H9 (cell line): ENCODE data around the gene SCAMP3. TPM values are rescaled to one million over a fixed set of nuclear protein-coding genes. Genes with fewer than 3 reads are reported as not detected.

Experiments
- DNase-seq: peaks from one replicate; pipeline ENCODE4 v3.0.0-alpha.2; 2017
- H2AFZ ChIP-seq: one replicate; pipeline ENCODE4 v1.6.1; 2013; ENCODE audit warnings: mild to moderate bottlenecking, low read length, control low read depth, moderate library complexity
- H2AK5ac ChIP-seq: 2 replicates; pipeline ENCODE4 v1.6.1; 2013; ENCODE audit warnings: low read length, control low read depth, mixed read lengths; ENCODE audit not compliant: insufficient read length
- H2BK120ac ChIP-seq: one replicate; pipeline ENCODE4 v1.6.1; 2013; ENCODE audit warnings: low read depth, mild to moderate bottlenecking, low read length, control low read depth, inconsistent platforms; ENCODE audit not compliant: poor library complexity, severe bottlenecking
- H2BK12ac ChIP-seq: 2 replicates; pipeline ENCODE4 v1.6.1; 2013; ENCODE audit warnings: low read length, control low read depth, mixed read lengths, low read depth; ENCODE audit not compliant: insufficient read length
- H2BK15ac ChIP-seq: 2 replicates; pipeline ENCODE4 v1.6.1; 2013; ENCODE audit warnings: low read depth, low read length, control low read depth
- H2BK20ac ChIP-seq: one replicate; pipeline ENCODE4 v1.6.1; 2013; ENCODE audit warnings: low read depth, mild to moderate bottlenecking, low read length, control low read depth, inconsistent platforms; ENCODE audit not compliant: poor library complexity, severe bottlenecking
- H2BK5ac ChIP-seq: 2 replicates; pipeline ENCODE4 v1.6.1; 2013; ENCODE audit warnings: low read length, control low read depth, mixed read lengths; ENCODE audit not compliant: insufficient read length
- H3K14ac ChIP-seq: 2 replicates; pipeline ENCODE4 v1.6.1; 2013; ENCODE audit warnings: low read length, control low read depth; ENCODE audit not compliant: insufficient read depth
- H3K18ac ChIP-seq: 2 replicates; pipeline ENCODE4 v1.6.1; 2013; ENCODE audit warnings: low read depth, mild to moderate bottlenecking, mixed read lengths, low read length, control low read depth; ENCODE audit not compliant: insufficient read length
- H3K23ac ChIP-seq: 2 replicates; pipeline ENCODE4 v1.6.1; 2013; ENCODE audit warnings: low read length, control low read depth, mixed read lengths, low read depth; ENCODE audit not compliant: insufficient read length
- H3K23me2 ChIP-seq: 2 replicates; pipeline ENCODE4 v1.6.1; 2013; ENCODE audit warnings: low read depth, mild to moderate bottlenecking, mixed read lengths, low read length, control low read depth; ENCODE audit not compliant: insufficient read length, poor library complexity, severe bottlenecking
- H3K27ac ChIP-seq: 2 replicates; pipeline ENCODE4 v1.5.1; 2013; ENCODE audit warnings: low read length, control low read depth, mixed read lengths, low read depth; ENCODE audit not compliant: insufficient read length
- H3K27me3 ChIP-seq: 2 replicates; pipeline ENCODE4 v1.6.1; 2013; ENCODE audit warnings: low read length, control low read depth, inconsistent platforms; ENCODE audit not compliant: insufficient read depth
- H3K4ac ChIP-seq: 2 replicates; pipeline ENCODE4 v1.6.1; 2013; ENCODE audit warnings: low read depth, mild to moderate bottlenecking, control low read depth, inconsistent platforms, low read length, moderate library complexity
- H3K4me1 ChIP-seq: 2 replicates; pipeline ENCODE4 v1.6.1; 2013; ENCODE audit warnings: low read length, control low read depth, inconsistent platforms; ENCODE audit not compliant: insufficient read depth
- H3K4me2 ChIP-seq: 2 replicates; pipeline ENCODE4 v1.6.1; 2013; ENCODE audit warnings: low read length, control low read depth, mixed read lengths; ENCODE audit not compliant: insufficient read length, insufficient read depth
- H3K56ac ChIP-seq: 2 replicates; pipeline ENCODE4 v1.6.1; 2013; ENCODE audit warnings: low read depth, mild to moderate bottlenecking, mixed read lengths, low read length, control low read depth; ENCODE audit not compliant: insufficient read length
- H3K79me1 ChIP-seq: 2 replicates; pipeline ENCODE4 v1.6.1; 2013; ENCODE audit warnings: low read depth, mild to moderate bottlenecking, moderate library complexity, low read length, control low read depth, inconsistent platforms; ENCODE audit not compliant: insufficient read depth, poor library complexity, severe bottlenecking
- H3K79me2 ChIP-seq: 2 replicates; pipeline ENCODE4 v1.6.1; 2013; ENCODE audit warnings: low read length, control low read depth, inconsistent platforms; ENCODE audit not compliant: insufficient read depth
- H3K9ac ChIP-seq: 2 replicates; pipeline ENCODE4 v1.6.1; 2013; ENCODE audit warnings: low read length, control low read depth, mixed read lengths; ENCODE audit not compliant: insufficient read length; ENCODE audit errors: extremely low read depth
- H3K9me3 ChIP-seq: one replicate; pipeline ENCODE4 v1.6.1; 2013; ENCODE audit warnings: low read depth, low read length, inconsistent platforms; ENCODE audit not compliant: control insufficient read depth
- H3T11ph ChIP-seq: one replicate; pipeline ENCODE4 v1.6.1; 2013; ENCODE audit warnings: mild to moderate bottlenecking, low read length, control low read depth, inconsistent platforms
- H4K20me1 ChIP-seq: one replicate; pipeline ENCODE4 v1.6.1; 2013; ENCODE audit not compliant: control insufficient read depth, insufficient read length, insufficient read depth
- H4K5ac ChIP-seq: 2 replicates; pipeline ENCODE4 v1.6.1; 2013; ENCODE audit warnings: low read depth, mild to moderate bottlenecking, mixed read lengths, low read length, control low read depth; ENCODE audit not compliant: insufficient read length
- H4K8ac ChIP-seq: replicated peaks from 2 replicates; pipeline ENCODE4 v1.6.1; 2013; ENCODE audit warnings: low read length, control low read depth, mixed read lengths, low read depth; ENCODE audit not compliant: insufficient read length
- H4K91ac ChIP-seq: 2 replicates; pipeline ENCODE4 v1.6.1; 2013; ENCODE audit warnings: low read depth, mild to moderate bottlenecking, moderate library complexity, mixed read lengths, low read length, control low read depth; ENCODE audit not compliant: insufficient read length
- H3K27ac Mint-ChIP-seq, 3 experiments: 2 replicates in 2 of 3; 3 replicates in 1 of 3; pipeline ENCODE4 v1.8.0; 2020 to 2021; ENCODE audit warnings: mixed read lengths in 3 of 3, mild to moderate bottlenecking in 1 of 3, moderate library complexity in 1 of 3
- H3K27me3 Mint-ChIP-seq: 2 replicates; pipeline ENCODE4 v1.8.0; 2021; ENCODE audit warnings: low read depth, mild to moderate bottlenecking, moderate library complexity, mixed read lengths
- H3K36me3 Mint-ChIP-seq, 3 experiments: 2 replicates in 2 of 3; 3 replicates in 1 of 3; pipeline ENCODE4 v1.8.0; 2020 to 2021; ENCODE audit warnings: low read depth in 3 of 3, mixed read lengths in 3 of 3; ENCODE audit not compliant: insufficient read depth in 1 of 3
- H3K4me1 Mint-ChIP-seq, 2 experiments: 2 replicates each; pipeline ENCODE4 v1.8.0; 2020; ENCODE audit warnings: mixed read lengths in 2 of 2
- H3K4me3 Mint-ChIP-seq, 2 experiments: 2 replicates in 1 of 2; 3 replicates in 1 of 2; pipeline ENCODE4 v1.8.0; 2020 to 2021; ENCODE audit warnings: mild to moderate bottlenecking in 2 of 2, mixed read lengths in 2 of 2, moderate library complexity in 1 of 2
- H3K9me3 Mint-ChIP-seq, 2 experiments: 2 replicates in 1 of 2; 3 replicates in 1 of 2; pipeline ENCODE4 v1.8.0; 2020; ENCODE audit warnings: mild to moderate bottlenecking in 2 of 2, mixed read lengths in 2 of 2, moderate library complexity in 1 of 2
- CTCF ChIP-seq: fragments of 200-600 bp; sonication (generic); conservative IDR thresholded peaks from 3 replicates; pipeline ENCODE4 v1.8.0; 2021; ENCODE audit warnings: antibody characterized with exemption, mild to moderate bottlenecking
- WGBS: extraction: QIAGEN DNeasy Blood & Tissue Kit; methylation state at CpG from one replicate; pipeline ENCODE4 v1.1.7; 2013; ENCODE audit warnings: missing lambda C conversion rate, low lambda C conversion rate, mixed read lengths; ENCODE audit not compliant: insufficient read length; ENCODE audit errors: extremely low coverage; 5-methylcytosine and 5-hydroxymethylcytosine counted together
- total RNA-seq: library from RNA; stranded (reverse); gene quantifications from 2 replicates; pipeline ENCODE4 v1.2.1, GENCODE V29; 2021

SCAMP3 gene
- total RNA-seq, 1 experiment from 2014 or later: 52.5 TPM

DNA sequence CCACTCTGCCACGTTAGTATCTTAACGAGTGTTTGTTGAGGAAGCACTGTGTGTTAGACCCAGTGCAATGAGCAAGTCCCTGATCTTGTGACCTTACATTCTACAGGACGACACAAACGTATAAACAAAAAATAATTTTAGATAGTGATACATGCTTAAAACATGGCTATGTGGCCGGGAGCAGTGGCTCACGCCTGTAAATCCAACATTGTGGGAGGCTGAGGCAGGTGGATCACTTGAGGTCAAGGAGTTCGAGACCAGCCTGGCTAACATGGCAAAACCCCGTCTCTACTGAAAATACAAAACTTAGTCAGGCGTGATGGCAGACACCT is 34.1 kb downstream of the SCAMP3 start:
- Histone ChIP-seq H3K27me3 (no peaks in the 10 kb centered on the region), H3K4me2 (peak overlapping the region; percentile 70), H3K18ac (peak overlapping the region; percentile 58), H2AK5ac (no peak overlapping the region), H2BK20ac (no peak overlapping the region), H4K91ac (no peak overlapping the region), H2BK12ac (no peak overlapping the region), H3K4me1 (no peaks in the 10 kb centered on the region; the same call in 1 of the 2 replicates), H3K56ac (no peak overlapping the region), H3T11ph (no peak overlapping the region), H3K14ac (peak overlapping the region; percentile 86; the same call in 1 of the 2 replicates), H4K5ac (peak overlapping the region; percentile 17), H3K9ac (peak overlapping the region; percentile 64), H2AFZ (no peak overlapping the region), H4K20me1 (no peaks in the 10 kb centered on the region), H2BK15ac (no peak overlapping the region), H3K79me1 (no peaks in the 10 kb centered on the region), H3K4ac (no peak overlapping the region), H2BK5ac (no peak overlapping the region), H4K8ac (no peak overlapping the region), H3K9me3 (no peaks in the 10 kb centered on the region), H3K23ac (no peak overlapping the region), H3K79me2 (no peaks in the 10 kb centered on the region), H3K27ac (peak overlapping the region; percentile 2), H3K23me2 (peaks cover 4% of the 10 kb centered on the region), H2BK120ac (no peak overlapping the region)
- Mint-ChIP-seq H3K4me3 (peak overlapping the region; percentile 88), H3K36me3 (peaks cover 0 to 10% (median 8%) of the 10 kb centered on the region in 3 experiments; a peak in 4 of 7 replicates), H3K9me3 (no peaks in the 10 kb centered on the region; a peak in 1 of 5 replicates), H3K27ac (peak overlapping the region; percentile 97 to 99 (median 98)), H3K27me3 (peaks cover 39% of the 10 kb centered on the region), H3K4me1 (peaks cover 20 to 24% of the 10 kb centered on the region in 2 experiments)
- 0 out of 3 replicates have a peak, but pooled peaks have one; percentile 1 for TF ChIP-seq CTCF
- DNase-seq: no peak
- WGBS: no CpG with 5 or more reads among the region's 9 CpGs
